A549 treated with CORT108297 at 1 μM for 4 hours (cell line): ENCODE results near the gene ACOXL. TPM values are rescaled to one million over a fixed set of nuclear protein-coding genes. Genes with fewer than 3 reads are reported as not detected.

Experiments used
- total RNA-seq: library from RNA; stranded (reverse); fragments of 200-300 nt; extraction: Qiagen RNA extraction; gene quantifications from 5 replicates; pipeline ENCODE4 v1.2.3, GENCODE V29; 2022

The ACOXL gene
- not detected in 5 replicates for total RNA-seq

DNA sequence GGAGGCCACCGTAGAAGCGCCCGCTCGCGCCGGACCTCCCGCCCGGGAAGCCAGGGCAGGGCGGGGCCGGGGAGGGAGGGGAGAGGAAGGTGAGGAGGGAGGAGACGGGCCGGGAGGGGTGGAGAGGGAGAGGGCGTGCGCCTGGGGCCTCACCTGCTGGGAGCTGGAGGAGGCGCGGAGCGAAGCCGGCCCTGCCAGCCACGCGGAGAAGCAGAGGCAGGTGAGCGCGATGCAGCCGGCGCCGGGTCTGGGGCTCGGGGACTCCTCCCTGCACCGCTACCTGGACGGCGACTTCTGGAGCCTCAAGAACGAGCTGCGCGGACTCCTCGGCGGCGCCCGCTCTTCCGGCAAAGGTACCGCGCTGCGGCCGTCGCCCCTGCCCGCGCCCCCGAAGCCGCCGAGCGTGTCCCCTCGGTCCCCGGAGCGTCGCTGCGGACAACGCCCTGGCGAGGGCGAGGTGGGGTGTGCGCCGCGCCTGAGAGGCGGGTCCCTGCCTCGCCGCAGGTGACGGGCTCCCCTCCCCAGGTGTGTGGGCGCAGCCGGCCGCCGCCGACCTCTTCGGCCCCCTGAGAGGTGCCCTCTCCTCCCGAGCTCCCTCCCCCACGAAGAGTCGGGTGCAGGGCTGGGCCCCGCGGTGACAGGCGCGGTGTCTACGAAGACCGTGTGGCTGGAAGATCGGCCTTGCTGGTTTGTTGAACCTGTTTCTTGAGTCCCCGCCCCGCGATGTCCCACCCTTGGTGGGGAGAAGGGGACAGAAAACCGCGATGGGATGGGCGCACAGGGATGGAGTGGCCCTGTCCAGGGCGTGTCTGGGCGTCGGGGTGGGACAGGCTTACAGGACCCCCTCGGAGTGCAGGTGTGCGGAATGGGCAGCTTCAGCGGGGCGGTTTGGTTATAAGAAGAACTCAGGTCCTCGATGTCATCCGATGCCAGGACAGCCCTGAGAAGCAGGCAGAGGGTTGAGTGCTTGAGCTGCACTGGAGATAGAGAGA, at the start of gene ACOXL:
TSS of gene ACOXL (plus strand) at position 152 of the 992 bp plus-strand sequence. CDS start 35,817 bp downstream, outside the sequence.

DNA sequence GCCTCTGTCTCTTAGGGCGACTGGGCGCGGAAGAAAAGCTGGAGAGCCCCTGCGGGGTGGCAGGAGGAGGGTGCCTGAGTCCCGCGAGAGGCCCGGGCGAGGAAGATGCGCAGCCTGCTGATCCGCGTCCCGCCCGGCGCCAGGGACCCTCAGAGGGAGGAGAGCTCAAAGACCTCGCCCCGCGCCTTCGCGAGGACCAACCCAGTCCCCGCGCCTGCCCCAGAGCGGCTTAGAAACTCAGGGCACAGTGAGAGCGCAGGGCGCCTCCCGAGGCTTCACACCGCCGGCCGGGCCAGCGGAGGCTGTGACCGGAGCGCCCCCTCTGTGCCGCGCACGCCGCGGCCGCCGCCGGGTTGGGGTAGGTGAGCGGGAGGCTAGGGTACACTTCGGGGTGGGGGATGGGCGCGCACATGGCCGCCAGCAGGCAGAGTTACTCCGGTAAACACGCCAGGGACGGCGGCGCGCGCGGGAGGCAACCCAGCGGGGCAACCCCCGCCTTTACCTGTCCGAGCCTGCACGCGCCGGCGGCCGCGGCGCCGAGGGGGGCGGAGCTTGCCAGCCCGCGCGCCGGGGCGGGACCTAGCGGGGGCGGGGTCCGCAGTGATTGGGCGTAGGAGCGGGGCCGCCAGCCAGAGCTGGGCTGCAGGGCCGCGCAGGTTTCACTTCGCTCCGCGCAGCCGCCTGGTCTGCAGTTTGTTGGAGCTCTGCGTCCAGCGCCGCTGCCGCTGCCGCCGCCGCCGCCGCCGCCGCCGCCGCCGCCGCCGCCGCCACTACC, 388.1 kb downstream of the ACOXL start, which contains the start of gene BCL2L11:
TSS of gene BCL2L11 (plus strand) at position 662 of the 775 bp plus-strand sequence. CDS start 2,832 bp downstream, outside the sequence.

Other genes starting within 250 kb of the ACOXL start
- gene RGPD6, start 155.4 kb upstream of the ACOXL start, total RNA-seq, result 6.9 to 14.9 TPM (median 7.3 TPM) in 5 replicates
- gene BUB1, start 54.5 kb upstream of the ACOXL start, total RNA-seq, result 37.4 to 50.0 TPM (median 43.9 TPM) in 5 replicates